Breast epithelium (tissue), 3 donors: Measurements from ENCODE around the gene ATL1.
A peak's percentile ranks its signal among the peaks of the same experiment; 100 is the strongest.

ENCODE experiments used
- CTCF ChIP-seq, 3 donors: fragments of 450-650 bp; IDR thresholded peaks; one replicate each; pipeline ENCODE4 v1.5.1; 2016 to 2017; ENCODE audit warnings: antibody characterized with exemption in 3 of 3, mild to moderate bottlenecking in 3 of 3, moderate library complexity in 3 of 3
- POLR2A ChIP-seq: fragments of 450-650 bp; IDR thresholded peaks from one replicate; pipeline ENCODE4 v1.6.1; 2016; ENCODE audit warnings: antibody characterized with exemption, mild to moderate bottlenecking, moderate library complexity

- TF ChIP-seq CTCF (IDR thresholded peaks at IDR 0.05) (no peak), POLR2A (peak; percentile 34)
Measured at GRCh38 chr14:50559990-50560930, at the start of gene ATL1.
